NOMO-1 treated with dmso at 0.1 percent for 144 hours (cell line): ENCODE measurements around the gene NECTIN2.
A peak's percentile ranks its signal among the peaks of the same experiment; 100 is the strongest.
"Not testable (repeated sequence)": the region's sequence is repeated elsewhere in the genome, so short reads cannot be mapped to it uniquely, and the experiment has no call there.

ENCODE experiments used
- DNase-seq: peaks from one replicate; lab custom pipeline; 2025; ENCODE audit not compliant: unreplicated experiment; lab: John Stamatoyannopoulos, UW

NECTIN2 gene

DNA sequence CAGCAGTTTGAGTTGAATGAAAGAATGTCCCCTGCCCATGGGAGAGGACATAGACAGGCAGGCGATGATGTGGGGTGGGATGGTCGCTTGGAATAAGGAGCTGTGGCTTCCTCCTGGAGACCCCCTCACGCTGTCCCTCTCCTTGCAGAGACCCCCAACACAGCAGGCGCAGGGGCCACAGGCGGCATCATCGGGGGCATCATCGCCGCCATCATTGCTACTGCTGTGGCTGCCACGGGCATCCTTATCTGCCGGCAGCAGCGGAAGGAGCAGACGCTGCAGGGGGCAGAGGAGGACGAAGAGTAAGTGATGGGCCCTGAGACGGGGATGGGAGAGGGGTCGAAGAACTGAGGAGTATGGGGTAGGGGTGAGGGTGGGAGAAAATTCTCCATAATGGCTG is 36.0 kb downstream of the NECTIN2 start:
- no peak for DNase-seq

DNA sequence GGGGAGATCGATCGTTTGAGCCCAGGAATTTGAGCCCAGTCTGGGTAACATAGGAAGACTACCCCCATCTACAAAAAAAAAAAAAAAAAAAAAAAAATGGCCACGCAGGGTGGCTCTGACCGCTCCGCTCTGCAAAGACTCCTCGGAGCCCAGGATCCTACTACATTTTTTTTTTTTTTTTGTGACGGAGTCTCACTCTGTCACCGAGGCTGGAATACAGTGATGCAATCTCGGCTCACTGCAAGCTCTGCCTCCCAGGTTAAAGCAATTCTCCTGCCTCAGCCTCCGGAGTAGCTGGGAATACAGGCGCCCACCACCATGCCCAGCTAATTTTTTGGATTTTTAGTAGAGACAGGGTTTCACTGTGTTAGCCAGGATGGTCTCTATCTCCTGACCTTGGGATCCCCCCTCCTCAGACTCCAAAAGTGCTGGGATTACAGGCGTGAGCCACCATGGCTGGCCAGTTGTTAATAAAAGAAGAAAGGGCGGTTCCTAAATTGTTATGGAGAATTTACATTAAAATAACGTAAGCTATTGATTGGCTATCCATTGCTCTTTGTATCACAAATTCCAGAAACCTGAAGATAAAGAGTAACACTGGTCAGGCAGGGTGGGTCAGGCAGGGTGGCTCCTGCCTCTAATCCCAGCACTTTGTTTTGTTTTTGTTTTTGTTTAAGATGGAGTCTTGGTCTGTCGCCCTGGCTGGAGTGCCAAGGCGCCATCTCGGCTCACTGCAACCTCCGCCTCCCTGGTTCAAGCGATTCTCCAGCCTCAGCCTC is 36.7 kb downstream of the NECTIN2 start:
- not testable (repeated sequence) for DNase-seq

DNA sequence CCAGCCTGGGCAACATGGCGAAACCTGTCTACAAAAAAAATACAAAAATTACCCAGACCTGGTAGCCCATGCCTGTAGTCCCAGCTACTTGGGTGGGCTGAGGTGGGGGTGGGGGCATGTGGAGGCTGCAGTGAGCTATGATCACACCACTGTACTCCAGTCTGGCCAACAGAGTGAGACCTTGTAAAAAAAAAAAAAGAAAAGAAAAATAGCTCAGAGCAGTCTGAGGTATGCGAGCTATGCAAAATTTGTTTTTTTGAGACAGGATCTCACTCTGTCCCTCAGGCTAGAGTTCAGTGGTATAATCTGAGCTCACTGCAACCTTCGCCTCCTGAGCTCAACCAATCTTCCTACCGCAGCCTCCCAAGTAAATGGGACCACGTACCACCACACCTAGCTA is 37.8 kb downstream of the NECTIN2 start:
- no peak for DNase-seq

DNA sequence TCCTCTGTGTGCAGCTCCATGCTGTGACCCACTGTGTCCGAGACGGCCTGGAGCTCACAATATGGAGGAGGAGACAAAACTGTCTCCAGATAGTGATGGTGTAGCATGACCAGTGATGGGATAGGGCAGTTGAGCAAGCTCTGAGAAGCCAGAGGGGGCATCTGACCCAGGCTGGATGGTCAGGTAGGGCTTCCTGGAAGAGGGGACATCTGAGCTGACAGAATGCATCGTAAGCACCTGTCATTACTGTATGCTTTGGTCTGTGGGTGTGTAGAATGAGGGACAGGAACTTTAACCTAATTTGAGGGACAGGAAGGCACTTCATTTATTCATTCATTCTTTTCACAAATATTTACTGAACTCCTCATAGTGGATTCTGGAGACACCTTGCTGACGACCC is 38.5 kb downstream of the NECTIN2 start:
- DNase-seq: no peak

DNA sequence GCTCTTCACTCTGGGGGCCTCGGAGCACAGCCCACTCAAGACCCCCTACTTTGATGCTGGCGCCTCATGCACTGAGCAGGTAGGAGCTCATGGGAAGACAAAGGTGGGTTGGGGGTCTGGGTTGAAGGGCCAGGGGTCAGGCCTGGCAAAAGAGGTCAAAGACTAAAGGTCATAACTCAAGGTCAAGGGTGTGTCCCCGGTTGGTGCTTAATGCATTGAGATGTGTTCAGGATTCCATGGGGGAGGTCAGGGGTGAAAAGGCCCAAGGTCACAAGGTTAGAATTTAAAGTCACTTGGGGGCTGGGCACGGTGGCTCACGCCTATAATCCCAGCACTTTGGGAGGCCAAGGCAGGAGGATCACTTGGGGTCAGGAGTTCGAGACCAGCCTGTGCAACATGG is 40.0 kb downstream of the NECTIN2 start:
- no peak for DNase-seq

DNA sequence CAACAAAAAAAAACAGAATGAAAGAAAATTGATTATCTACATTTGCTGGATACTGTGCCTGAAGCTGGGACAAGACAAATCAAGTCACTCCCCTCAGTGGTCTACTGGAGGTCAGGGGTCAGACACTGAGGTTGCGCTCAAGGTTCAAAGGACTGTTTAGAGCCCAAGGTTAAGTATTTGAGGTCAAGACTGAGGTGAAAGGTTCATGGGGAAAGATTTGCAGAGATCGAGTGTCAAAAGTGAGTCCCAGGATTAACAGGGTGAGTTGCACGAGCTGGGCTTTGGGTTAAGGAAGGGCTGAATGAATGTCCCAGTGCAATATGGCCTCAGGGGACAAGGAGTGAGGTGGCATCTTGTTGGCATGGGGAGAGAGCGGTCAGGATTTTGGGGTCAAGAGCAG is 41.6 kb downstream of the NECTIN2 start:
- DNase-seq: no peak

DNA sequence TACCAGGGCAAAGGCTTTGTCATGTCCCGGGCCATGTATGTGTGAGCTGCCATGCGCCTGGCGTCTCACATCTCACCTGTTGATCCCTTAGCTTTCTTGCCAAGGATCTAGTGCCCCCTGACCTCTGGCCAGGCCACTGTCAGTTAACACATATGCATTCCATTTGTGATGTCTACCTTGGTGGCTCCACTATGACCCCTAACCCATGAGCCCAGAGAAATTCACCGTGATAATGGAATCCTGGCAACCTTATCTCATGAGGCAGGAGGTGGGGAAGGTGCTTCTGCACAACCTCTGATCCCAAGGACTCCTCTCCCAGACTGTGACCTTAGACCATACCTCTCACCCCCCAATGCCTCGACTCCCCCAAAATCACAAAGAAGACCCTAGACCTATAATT is 42.2 kb downstream of the NECTIN2 start:
- DNase-seq: not testable (repeated sequence)

DNA sequence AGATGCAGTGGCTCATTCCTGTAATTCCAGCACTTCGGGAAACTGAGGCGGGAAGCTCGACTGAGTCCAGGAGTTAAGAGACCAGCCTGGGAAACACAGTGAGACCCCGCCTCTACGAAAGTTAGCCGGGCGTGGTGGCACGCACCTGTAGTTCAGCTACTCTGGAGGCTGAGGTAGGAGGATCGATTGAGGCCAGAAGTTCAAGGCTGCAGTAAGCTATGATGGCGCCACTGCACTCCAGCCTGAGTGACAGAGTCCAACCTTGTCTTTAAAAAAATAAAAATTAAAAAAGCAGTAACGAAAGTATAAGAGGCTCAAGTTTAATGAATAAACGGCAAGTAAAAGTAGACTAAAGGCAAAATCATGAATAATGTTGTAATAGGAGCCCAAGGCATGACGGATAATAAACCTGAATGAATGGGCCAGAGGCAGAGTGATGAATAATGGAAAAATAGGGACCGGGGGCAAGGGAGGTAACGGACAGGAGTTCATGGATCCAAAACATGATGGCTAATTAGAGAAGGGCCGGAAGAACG is 43.8 kb downstream of the NECTIN2 start:
- no peak for DNase-seq

DNA sequence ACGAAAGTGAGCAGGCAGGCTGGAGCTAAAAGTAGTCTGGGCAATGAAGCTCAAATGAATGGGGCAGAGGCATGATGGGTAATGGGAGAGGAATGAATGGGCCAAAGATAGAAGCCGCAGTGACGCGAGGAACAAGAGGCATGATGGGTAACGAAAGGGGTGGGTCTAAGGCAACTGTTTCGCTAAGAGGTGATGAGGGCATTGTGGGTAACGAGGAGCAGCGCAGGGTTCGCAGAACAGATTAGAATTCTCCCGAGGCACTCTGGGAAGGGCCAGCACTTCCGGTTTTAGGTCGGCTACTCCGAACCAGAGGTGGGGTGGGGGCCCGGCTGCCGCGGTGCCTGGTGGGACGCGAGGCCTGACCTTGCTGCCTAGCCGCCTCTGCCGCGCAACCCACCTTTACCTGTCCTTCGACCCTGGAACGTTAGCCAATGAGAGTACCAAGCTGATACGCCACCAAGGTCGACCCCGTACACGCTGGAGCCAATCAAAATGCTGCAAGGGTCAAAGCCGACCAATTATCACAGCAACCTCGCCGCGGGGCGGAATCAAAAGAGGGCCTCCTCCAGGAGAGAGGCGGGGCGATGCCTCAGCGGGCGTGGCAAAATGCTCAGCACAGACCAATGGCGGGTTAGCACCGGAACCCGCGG is 44.4 kb downstream of the NECTIN2 start:
- DNase-seq: peak; percentile 100

DNA sequence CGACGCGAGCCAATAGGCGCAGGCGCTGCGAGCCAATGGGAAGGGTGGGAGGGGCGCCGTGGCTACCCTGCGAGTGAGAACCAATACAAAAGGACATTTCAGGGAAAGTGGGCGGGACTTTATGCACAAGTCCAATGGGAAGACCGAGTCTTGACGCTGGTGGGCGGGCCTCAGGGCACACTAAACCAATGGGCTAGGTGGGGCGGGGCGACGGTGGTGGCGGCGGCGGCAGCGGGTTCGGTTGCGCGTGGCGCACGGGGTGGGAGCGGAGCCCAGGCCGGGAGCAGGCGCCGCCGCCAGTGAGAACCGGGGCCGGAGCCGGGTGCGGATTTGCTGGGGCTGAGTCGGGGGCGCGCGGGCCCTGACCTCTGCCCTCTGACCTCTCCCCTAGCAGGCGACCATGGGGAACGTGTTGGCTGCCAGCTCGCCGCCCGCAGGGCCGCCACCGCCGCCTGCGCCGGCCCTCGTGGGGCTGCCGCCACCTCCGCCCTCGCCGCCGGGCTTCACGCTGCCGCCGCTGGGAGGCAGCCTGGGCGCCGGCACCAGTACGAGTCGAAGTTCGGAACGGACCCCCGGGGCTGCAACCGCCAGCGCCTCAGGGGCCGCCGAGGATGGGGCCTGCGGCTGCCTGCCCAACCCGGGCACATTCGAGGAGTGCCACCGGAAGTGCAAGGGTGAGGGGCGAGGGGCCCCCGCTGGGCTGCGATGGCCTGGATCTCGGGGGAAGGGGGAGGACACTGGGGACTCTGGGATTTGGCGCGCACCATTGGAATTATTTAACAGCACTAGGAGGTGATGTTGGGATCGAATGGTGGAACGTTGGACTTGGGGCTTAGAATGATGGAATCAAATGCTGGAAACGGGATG is 45.2 kb downstream of the NECTIN2 start, which contains the start of gene TOMM40:
Gene TOMM40 (plus strand): TSS at position 239 of the 867 bp plus-strand sequence. CDS start 162 bp downstream, at position 401.
- peak; percentile 100 for DNase-seq

DNA sequence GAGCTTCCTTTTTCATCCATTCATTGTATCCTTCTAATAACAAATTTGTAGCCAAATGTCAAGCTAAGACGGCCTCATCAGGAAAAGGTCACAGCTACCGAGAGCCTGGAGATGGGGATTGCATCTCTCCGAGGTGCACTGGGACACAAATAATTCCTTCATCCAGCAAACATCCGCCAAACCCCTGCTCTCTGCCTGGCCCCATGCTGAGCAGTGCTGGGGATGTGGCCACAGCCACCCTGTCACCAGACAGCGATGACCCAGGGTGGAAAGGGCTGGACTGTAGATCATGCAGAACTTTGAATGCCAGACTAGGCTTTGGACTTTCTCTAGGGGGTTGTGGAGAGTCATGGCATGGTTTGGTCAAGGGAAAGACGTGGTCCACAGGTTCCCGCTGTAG is 46.8 kb downstream of the NECTIN2 start:
- DNase-seq: no peak

DNA sequence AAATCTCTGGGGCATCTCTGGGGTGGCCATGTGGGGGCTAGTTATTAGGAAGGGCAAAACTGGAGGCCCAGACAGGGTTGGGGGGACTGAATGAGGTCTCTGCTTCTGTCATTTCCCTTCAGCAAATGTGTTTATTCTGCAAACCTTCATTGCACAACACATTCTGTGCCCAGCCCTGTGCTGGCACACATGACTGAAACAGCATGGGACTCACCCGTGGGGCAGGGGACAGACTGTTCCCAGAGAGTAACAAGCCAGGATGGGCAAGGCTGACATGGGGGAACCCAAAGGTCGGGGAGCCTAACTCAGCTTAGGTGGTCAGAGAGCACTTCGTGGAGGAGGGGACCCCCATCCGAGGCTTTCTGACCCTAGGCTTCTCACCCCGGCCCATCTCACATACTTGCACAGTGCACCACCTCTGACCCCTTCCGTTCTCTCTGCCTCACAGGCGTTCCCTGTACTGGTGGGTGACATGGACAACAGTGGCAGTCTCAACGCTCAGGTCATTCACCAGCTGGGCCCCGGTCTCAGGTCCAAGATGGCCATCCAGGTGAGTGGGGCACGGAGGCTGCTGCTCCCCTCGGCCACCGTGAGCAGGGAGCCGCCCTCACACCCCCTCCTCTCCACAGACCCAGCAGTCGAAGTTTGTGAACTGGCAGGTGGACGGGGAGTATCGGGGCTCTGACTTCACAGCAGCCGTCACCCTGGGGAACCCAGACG is 47.4 kb downstream of the NECTIN2 start:
- no peak for DNase-seq

DNA sequence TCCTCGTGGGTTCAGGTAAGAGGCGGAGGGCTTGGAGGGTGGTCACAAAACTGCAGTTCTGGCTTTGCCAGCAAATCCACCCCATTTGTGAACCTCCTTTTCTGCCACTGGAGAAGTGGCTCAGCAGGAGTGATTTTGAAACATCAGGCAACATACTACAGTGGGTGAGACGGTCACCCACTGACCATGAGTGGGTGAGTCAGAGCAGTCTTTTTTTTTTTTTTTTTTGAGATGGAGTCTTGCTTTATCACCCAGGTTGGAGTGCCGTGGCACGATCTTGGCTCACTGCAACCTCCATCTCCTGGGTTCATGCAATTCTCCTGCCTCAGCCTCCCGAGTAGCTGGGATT is 47.9 kb downstream of the NECTIN2 start:
- DNase-seq: no peak

DNA sequence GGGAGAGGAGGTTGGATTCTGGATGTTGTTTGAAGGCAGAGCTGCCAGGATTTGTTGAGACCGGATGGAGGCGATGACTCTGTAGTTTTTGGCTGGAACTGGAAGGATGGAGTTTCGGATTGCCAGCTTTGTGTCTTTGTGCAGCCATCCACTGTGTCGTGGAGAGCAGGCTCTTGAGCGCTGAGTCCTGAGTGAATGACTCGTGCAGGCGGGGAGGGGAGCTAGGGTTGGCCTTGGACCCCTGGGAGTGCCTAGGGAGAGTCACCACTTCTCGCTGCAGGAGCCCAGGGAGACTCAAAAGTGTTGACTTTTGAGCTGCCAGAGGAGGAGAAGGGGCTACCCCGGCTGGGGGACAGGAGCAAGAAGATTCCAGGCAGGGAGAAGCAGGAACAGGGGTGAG is 48.8 kb downstream of the NECTIN2 start:
- DNase-seq: no peak

DNA sequence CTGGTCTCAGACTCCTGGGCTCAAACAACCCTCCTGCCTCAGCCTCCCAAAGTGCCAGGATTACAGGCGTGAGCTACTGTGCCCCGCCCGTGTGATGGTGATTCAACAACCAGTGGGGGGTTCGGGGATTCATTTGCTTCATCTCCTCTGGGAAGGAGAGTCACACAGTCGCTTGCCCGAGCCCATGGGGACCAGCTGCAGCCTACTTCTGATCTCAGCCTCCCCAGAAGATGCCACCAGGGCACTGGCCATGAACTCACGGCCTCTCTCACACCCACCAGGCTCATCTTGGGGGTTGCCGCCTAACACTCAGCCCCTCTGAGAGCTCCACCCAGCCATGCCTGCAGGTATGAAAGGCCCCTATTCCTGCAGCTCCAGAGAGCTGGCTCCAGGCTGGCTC is 51.7 kb downstream of the NECTIN2 start:
- no peak for DNase-seq

DNA sequence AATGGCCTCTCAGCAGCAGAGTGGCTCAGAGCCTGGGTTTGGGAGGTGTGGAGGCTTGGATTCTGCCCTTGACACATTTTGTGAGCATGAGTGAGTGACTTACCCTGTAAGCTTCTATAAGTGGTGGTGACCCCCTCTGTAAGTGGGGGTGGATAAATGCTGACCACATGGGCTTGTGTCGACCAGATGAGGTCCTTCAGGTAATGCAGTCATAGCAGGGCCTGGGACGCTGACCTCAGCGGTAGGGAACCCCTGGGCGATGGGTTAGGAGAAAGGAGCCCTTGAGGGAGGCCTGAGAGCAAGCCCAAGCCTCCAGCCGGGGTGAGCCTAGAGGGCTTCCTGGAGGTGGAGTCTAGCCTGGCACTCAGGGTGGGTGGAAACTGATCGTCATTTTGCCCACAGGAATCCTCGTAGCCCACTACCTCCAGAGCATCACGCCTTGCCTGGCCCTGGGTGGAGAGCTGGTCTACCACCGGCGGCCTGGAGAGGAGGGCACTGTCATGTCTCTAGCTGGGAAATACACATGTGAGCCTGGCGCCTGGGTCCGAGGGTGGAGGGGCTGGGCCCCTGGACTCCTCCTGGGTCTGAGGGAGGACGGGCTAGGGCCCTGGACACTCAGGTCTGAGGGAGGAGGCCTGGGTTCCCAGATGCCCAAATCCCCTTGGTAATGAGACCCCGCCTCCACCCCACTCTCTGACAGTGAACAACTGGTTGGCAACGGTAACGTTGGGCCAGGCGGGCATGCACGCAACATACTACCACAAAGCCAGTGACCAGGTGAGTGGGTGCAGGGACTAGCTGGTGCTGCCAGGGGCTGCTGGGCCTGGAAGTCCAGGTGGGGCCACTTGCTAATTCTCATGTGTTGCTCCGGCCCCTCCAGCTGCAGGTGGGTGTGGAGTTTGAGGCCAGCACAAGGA is 54.5 kb downstream of the NECTIN2 start:
- no peak for DNase-seq

DNA sequence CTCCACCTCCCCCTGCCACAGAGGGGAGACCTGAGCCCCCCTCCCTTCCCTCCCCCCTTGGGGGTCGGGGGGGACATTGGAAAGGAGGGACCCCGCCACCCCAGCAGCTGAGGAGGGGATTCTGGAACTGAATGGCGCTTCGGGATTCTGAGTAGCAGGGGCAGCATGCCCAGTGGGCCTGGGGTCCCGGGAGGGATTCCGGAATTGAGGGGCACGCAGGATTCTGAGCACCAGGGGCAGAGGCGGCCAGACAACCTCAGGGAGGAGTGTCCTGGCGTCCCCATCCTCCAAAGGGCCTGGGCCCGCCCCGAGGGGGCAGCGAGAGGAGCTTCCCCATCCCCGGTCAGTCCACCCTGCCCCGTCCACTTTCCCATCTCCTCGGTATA is 57.1 kb downstream of the NECTIN2 start:
- no peak for DNase-seq

DNA sequence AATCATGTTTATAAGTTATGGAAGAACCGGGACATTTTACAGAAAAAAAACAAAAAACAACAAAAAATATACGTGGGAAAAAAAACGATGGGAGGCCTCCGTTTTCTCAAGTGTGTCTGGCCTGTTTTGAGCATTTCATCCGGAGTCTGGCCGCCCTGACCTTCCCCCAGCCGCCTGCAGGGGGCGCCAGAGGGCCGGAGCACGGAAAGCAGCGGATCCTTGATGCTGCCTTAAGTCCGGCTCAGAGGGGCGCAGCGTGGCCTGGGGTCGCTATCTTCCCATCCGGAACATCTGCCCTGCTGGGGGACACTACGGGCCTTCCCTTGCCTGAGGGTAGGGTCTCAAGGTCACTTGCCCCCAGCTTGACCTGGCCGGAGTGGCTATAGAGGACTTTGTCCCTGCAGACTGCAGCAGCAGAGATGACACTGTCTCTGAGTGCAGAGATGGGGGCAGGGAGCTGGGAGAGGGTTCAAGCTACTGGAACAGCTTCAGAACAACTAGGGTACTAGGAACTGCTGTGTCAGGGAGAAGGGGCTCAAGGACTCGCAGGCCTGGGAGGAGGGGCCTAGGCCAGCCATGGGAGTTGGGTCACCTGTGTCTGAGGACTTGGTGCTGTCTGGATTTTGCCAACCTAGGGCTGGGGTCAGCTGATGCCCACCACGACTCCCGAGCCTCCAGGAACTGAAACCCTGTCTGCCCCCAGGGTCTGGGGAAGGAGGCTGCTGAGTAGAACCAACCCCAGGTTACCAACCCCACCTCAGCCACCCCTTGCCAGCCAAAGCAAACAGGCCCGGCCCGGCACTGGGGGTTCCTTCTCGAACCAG is 57.7 kb downstream of the NECTIN2 start:
- peak; percentile 53 for DNase-seq

DNA sequence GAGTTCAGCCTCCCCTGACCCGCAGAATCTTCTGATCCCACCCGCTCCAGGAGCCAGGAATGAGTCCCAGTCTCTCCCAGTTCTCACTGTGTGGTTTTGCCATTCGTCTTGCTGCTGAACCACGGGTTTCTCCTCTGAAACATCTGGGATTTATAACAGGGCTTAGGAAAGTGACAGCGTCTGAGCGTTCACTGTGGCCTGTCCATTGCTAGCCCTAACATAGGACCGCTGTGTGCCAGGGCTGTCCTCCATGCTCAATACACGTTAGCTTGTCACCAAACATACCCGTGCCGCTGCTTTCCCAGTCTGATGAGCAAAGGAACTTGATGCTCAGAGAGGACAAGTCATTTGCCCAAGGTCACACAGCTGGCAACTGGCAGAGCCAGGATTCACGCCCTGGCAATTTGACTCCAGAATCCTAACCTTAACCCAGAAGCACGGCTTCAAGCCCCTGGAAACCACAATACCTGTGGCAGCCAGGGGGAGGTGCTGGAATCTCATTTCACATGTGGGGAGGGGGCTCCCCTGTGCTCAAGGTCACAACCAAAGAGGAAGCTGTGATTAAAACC is 58.4 kb downstream of the NECTIN2 start:
- DNase-seq: no peak
